Measurements from ENCODE around the gene PANK4.

Gene PANK4

DNA sequence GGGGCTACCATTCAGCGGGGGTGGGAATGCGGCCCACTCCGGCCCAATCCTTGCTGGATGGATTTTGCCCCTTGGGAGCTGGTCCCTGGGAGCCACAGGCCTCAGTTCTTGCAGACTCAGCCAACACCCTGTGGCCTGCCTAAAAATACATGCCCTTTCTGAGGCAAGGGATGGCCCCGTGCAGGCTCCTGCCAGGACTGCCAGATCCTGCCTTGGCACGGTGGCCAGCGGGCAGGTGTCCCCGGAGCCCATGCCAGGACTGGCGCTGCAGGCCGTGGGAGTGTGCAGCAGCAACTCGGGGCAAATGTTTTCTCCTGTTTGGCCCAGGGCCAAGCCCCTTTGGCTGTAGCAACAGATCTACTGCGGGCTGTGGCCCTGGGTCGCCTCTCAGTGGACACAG lies 1.6 kb upstream of the PANK4 start:
- no peak for DNase-seq

- DNase-seq = no peak
Measured at GRCh38 chr1:2527556-2527860, 1.1 kb upstream of the PANK4 start.

- peak; percentile 46 for DNase-seq
Measured at GRCh38 chr1:2526824-2527555, 594 bp upstream of the PANK4 start.

DNA sequence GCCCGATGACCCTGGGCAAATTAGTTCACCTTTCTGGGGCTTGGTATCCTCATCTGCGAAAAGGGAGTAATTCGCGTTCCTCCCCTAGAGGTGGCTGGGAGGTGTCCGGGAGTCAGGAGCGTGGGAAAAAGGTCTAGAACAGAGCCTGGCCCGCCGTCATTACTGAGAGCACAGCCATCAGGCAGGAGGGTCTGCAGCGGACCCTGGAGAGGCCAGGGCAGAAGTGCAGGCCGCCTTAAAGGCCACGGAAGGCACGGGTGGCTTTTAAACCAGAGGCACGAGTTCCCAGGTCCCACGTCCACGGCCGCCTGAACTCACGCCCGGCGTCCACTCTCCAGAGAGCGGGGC lies 850 bp downstream of the PANK4 start:
- no peak for DNase-seq

GRCh38 chr1:2523891-2524609 lies 2.3 kb downstream of the PANK4 start:
- peak; percentile 74 for DNase-seq

DNA sequence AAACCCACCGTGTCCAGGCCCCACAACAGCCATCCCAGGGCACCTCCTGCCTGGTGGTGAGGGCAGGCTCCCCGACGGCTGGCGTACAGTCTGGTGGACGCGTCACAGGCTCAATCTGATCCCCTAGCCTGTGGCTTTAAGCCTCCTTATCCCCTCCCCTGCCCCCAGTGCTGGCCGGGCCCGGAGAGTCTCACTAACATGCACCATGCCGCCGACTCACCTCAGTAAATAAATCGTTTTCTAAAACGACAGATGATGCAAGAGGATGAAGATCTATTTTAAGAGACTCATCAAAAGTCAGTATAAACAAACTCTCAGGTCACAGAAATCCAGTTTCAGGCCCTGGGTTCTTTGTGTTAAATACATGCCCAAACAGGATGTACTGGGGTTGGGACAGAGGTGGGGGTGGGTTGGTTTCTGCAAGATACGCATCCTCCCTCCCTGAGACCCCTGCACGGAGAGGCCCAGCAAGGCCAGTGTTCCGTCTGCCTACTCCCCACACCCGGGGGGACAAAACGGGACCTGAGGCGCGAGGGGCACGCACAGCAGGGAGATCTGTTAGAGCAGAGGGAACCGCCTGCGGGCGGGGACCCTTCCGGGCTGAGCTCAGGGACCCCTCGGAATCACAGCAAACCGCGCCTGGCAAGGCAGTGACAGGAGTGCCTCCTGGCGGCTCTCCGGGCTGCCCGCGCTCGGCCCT lies 3.1 kb downstream of the PANK4 start:
- DNase-seq = peak; percentile 32

GRCh38 chr1:2522230-2522629 lies 4.2 kb downstream of the PANK4 start:
- no peak for DNase-seq

- DNase-seq = no peak
Measured at GRCh38 chr1:2520806-2521205, 5.6 kb downstream of the PANK4 start.

DNA sequence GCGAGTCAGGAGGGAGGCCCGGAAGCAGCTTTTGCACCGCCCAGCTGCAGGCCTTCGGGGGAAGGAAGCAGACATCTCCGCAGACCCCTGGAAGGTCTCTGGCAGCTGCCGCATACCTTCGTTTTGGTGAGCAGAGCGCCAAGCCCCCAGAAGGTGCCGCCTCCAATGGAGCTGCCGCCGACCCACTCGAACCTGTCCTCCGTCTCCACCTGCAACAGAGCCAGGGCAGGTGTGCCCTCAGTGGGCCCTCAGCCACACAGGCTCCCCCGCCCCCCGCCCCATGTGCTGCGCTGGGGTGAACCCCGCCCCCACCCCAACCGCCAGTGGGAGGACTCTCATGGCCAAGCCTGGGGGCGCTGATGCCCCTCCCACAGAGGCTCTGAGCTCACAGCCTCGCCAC lies 6.2 kb downstream of the PANK4 start:
- DNase-seq = no peak

- no peak for DNase-seq
Measured at GRCh38 chr1:2519729-2520128, 6.7 kb downstream of the PANK4 start.

DNA sequence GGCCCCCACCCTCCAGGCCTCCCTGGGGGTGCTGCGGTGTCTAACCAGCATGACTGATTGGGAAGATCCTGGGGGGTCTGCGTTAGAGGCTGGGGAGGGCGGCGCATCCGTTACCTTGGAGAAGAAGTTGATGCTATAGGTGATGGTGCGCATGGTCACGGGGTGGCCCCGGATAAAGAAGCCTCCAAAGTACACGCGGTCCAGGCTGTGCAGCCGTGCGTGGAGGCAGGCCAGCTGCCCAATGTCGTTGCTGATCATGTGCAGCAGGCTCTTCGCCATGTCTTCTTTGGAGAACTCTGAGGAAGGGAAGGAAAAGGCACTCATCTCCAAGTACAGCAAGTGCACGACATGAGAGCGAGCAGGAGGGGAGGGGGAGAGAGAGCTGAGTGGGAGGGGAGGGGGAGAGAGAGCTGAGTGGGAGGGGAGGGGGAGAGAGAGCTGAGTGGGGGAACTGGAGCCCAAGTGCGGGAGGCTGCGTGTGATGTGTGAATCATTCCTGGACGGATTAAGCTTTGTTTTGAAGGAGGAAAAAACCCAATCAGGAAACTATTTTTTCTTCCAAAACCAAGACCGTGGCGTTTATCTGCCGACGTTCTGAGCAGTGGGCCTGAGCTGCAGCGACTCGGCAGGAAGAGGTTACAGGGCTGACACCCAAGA lies 7.2 kb downstream of the PANK4 start:
- no peak for DNase-seq

DNA sequence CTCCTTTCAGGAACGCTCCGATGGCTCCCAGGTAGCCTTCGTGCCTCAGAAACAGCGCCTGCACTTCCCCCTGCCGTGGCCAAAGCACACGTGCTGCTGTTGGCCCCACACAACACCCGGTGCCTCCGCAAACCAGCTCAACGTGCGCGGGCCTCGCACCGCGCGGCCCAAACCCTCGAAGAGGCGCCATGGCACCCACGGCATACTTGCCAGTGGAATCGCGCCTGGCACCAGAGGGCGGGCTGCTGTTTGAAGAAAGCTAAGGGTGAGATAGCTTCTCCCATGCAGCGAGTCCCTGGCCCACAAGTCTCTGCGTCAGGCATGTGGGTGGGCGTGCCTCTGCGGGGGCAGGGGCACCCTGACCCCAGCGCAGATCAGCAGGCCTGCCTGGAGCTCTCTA lies 7.9 kb downstream of the PANK4 start:
- DNase-seq = no peak

- DNase-seq = no peak
Measured at GRCh38 chr1:2517966-2518365, 8.4 kb downstream of the PANK4 start.

GRCh38 chr1:2516946-2517345 lies 9.4 kb downstream of the PANK4 start:
- DNase-seq = no peak

- no peak for DNase-seq
Measured at GRCh38 chr1:2516124-2516523, 10.3 kb downstream of the PANK4 start.

DNA sequence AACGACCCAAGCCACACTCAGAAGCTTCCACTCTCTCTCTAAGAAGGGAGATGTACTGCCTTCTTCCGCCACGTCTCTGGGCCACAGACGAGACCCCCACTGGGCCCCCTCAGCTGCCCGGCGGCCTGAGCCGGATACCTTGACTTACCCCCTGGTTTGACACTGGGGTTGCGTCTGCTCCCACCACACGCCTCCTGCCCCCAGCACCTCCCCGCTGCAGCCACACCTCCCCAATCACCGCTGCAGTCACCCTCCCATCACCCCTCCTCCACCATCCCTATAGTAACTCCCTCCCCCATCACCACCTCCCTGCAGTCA lies 10.7 kb downstream of the PANK4 start:
- no peak for DNase-seq

- no peak for DNase-seq
Measured at GRCh38 chr1:2514863-2515762, 11.3 kb downstream of the PANK4 start.

- DNase-seq = no peak
Measured at GRCh38 chr1:2513939-2514652, 12.3 kb downstream of the PANK4 start.

DNA sequence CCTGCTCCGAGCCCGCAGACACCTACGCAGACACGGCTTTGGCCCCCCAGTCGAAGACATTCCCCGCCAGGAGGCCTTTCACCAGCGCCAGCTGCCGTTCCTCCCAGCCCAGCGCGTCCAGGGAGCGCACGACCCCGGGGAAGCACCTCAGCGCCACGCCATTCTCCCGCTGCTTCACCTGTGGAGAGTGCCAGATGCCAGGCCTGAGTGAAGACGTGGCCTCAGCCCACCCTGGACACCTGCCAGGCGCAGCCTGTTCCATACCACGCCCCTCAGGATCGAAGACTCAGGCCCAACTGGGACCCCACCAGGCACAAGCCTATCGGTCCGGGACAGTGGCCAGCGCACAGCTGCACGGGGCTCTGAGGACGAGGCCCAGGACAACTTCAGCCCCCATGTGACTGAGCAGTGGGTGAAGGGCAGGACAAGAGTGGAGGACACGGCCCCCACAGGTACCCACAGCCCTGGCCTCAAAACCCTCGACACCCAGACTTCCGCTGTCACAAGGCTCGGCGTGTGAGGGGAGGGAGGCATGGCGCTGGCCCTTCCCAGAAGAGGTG lies 13.5 kb downstream of the PANK4 start:
- no peak for DNase-seq

DNA sequence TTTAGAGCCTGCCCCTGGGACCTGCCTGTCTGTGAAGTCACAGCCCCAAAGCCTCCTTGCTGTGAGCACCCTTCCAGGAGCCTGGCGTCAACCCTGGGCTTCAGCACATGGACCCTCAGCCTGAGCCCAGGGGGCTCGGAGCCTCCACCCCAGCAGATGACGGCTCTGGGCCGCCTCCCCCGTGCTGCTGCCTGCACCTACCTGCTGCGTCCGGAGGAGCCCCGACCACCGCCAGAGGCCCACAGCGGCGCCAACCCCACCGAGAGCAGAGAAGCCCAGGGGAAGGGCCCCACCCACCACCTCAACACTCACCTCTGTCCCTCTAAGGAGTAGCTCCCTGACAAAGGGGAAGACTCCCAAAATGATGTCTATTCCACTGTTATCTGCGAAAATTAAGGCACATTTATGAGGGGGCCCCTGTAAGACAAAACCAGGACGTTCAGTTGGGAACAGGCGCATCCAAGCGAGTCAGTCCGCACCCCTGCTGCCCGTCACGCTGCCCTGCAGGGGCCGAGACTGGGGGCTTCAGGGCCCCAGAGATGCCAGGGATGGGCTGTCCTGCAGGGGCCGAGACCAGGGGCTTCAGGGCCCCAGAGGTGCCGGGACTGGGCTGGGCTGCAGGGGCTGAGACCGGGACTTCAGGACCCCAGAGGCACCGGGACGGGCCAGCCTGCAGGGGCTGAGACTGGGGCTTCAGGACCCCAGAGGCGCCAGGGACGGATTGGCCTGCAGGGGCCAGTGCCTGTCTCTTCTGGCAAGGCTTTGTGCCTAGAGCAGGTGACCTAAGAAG lies 15.8 kb downstream of the PANK4 start:
- no peak for DNase-seq

DNA sequence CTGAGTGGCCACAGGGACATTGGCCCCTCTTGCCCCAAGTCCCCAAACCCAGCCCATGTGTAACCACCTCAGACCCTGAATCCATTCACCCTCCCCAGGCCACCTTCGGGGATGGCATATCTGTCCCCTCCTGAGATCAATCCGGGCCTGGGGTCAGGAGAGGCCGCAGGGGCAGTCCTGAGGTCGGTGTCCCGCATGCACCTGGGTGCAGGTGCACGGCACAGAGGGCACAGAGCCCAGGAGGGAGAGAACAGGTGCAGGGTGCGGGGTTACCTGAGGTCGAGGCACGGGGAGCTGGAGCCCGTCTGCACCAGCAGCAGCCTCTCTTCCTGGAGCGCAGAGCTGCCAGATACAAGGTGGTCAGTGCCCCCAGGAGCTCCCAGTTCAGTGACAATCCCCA lies 16.8 kb downstream of the PANK4 start:
- DNase-seq = no peak
